Hepatocyte (in vitro differentiated cells): Measurements from ENCODE around the gene SVIL.

Experiments
- EZH2 ChIP-seq: fragments of 200-600 bp; sonication (generic); IDR thresholded peaks from 2 replicates; pipeline ENCODE4 v1.6.1; 2016; ENCODE audit warnings: antibody characterized with exemption, mild to moderate bottlenecking, borderline replicate concordance
- EZH2phosphoT487 ChIP-seq: fragments of 200-600 bp; sonication (generic); IDR thresholded peaks from one replicate; pipeline ENCODE4 v1.6.1; 2018; ENCODE audit warnings: antibody characterized with exemption, mild to moderate bottlenecking, low read depth, moderate library complexity; ENCODE audit not compliant: unreplicated experiment, severe bottlenecking
- TF ChIP-seq, protein P1 (sequence below): fragments of 200-600 bp; sonication (generic); IDR thresholded peaks from 2 replicates; pipeline ENCODE4 v1.5.1; 2016; ENCODE audit warnings: antibody characterized with exemption, mild to moderate bottlenecking; ENCODE audit not compliant: poor library complexity

DNA sequence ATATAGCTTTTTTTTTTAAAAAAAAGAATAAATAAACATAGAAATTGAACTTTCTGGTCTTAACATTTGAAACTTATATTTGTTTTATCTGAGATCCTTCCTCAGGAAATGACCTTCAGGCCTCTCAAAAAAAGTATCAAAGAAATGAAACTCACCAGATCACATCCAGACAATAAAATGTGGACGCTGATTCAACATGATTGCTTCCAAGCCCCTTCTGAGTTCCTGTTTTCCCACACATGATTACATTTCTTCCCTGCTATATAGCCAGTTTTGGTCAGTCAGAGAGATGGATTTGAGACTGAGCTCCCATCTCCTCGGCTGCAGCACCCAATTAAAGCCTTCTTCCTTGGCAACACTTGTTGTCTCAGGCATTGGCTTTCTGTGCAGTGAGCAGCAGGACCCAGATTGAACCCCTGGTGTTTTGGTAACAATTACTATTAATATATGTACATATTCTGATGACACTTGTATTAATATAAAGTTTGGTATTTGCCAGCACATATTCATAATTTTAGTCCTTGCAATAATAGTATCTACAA, 21.8 kb upstream of the SVIL start:
- TF ChIP-seq, protein P1, sequence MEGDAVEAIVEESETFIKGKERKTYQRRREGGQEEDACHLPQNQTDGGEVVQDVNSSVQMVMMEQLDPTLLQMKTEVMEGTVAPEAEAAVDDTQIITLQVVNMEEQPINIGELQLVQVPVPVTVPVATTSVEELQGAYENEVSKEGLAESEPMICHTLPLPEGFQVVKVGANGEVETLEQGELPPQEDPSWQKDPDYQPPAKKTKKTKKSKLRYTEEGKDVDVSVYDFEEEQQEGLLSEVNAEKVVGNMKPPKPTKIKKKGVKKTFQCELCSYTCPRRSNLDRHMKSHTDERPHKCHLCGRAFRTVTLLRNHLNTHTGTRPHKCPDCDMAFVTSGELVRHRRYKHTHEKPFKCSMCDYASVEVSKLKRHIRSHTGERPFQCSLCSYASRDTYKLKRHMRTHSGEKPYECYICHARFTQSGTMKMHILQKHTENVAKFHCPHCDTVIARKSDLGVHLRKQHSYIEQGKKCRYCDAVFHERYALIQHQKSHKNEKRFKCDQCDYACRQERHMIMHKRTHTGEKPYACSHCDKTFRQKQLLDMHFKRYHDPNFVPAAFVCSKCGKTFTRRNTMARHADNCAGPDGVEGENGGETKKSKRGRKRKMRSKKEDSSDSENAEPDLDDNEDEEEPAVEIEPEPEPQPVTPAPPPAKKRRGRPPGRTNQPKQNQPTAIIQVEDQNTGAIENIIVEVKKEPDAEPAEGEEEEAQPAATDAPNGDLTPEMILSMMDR: no peak
- no peak for TF ChIP-seq EZH2
- no peak for TF ChIP-seq EZH2phosphoT487
